Measurements from ENCODE around the gene MARVELD3. TPM values are rescaled to one million over a fixed set of nuclear protein-coding genes. Genes with fewer than 3 reads are reported as not detected.

Gene MARVELD3
- total and polyA plus RNA-seq, 2 donors (not counting 1 experiment from before 2014, with no cell fraction given) = not detected

- peaks cover 25% of the 10 kb centered on the region for H3K27me3 Mint-ChIP-seq
- intact Hi-C loops (cut with micrococcal nuclease) = no loop called here
- POLR2A ChIA-PET = no interaction called here
Measured at GRCh38 chr16:71593048-71593999, 32.7 kb upstream of the MARVELD3 start.

More at GRCh38 chr16:71593048-71593999, 32.7 kb upstream of the MARVELD3 start:
- Histone ChIP-seq H3K4me2 (replicated peaks; ENCODE audit: low read depth, low read length, poor library complexity, severe bottlenecking) (no peak overlapping the region), H3K36me3 (replicated peaks in 1 of 2; ENCODE audit: control extremely low read depth in 1 of 2, control insufficient read depth in 1 of 2, extremely low read depth in 1 of 2, insufficient read depth in 2 of 2, low read length in 1 of 2) (no peaks in the 10 kb centered on the region), H3K27me3 (replicated peaks in 1 of 4; ENCODE audit: control extremely low read depth in 1 of 4, control insufficient read depth in 3 of 4, insufficient read depth in 4 of 4, low read length in 3 of 4) (peaks cover 0 to 14% (median 3%) of the 10 kb centered on the region in 4 experiments), H3K79me2 (ENCODE audit: control insufficient read depth, insufficient read depth, low read length) (no peaks in the 10 kb centered on the region), H3K9me3 (ENCODE audit: control extremely low read depth in 1 of 3, control insufficient read depth in 2 of 3, insufficient read depth in 1 of 3, low read length in 2 of 3) (no peaks in the 10 kb centered on the region), H3K4me3 (ENCODE audit: control extremely low read depth in 1 of 5, extremely low read depth in 1 of 5, insufficient read depth in 1 of 5, low read depth in 2 of 5, low read length in 4 of 5) (no peak overlapping the region), H4K20me1 (ENCODE audit: control insufficient read depth, insufficient read depth, low read length, poor library complexity, severe bottlenecking) (no peaks in the 10 kb centered on the region), H3K27ac (ENCODE audit: low read length in 2 of 2) (no peak overlapping the region), H2AFZ (ENCODE audit: insufficient read depth, low read depth, low read length, poor library complexity, severe bottlenecking) (no peak overlapping the region), H3K4me1 (ENCODE audit: control insufficient read depth in 2 of 2, insufficient read depth in 2 of 2, low read length in 2 of 2) (no peaks in the 10 kb centered on the region), H3K9ac (ENCODE audit: low read length) (no peak overlapping the region)
- ATAC-seq (ENCODE audit: low read depth) = no peak
- Mint-ChIP-seq H3K4me3 (no peak overlapping the region), H3K4me1 (no peaks in the 10 kb centered on the region), H3K27ac (no peak overlapping the region), H3K9me3 (ENCODE audit: insufficient read depth) (no peaks in the 10 kb centered on the region)
- TF ChIP-seq, protein P1, sequence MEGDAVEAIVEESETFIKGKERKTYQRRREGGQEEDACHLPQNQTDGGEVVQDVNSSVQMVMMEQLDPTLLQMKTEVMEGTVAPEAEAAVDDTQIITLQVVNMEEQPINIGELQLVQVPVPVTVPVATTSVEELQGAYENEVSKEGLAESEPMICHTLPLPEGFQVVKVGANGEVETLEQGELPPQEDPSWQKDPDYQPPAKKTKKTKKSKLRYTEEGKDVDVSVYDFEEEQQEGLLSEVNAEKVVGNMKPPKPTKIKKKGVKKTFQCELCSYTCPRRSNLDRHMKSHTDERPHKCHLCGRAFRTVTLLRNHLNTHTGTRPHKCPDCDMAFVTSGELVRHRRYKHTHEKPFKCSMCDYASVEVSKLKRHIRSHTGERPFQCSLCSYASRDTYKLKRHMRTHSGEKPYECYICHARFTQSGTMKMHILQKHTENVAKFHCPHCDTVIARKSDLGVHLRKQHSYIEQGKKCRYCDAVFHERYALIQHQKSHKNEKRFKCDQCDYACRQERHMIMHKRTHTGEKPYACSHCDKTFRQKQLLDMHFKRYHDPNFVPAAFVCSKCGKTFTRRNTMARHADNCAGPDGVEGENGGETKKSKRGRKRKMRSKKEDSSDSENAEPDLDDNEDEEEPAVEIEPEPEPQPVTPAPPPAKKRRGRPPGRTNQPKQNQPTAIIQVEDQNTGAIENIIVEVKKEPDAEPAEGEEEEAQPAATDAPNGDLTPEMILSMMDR (IDR thresholded peaks at IDR 0.05) = no peak
- no peak for TF ChIP-seq EZH2 (IDR thresholded peaks at IDR 0.05; ENCODE audit: borderline replicate concordance, insufficient read depth, low read depth, low read length, poor library complexity, severe bottlenecking)
- no CpG with 5 or more reads among the region's 3 CpGs for WGBS (ENCODE audit: insufficient coverage)
- CTCF ChIA-PET = no interaction called here
- DNase-seq = no peak

Measured in B cell (primary cell).